Esophagus muscularis mucosa (tissue), 4 donors: ENCODE measurements around the gene GLG1. TPM values are rescaled to one million over a fixed set of nuclear protein-coding genes. Genes with fewer than 3 reads are reported as not detected.
"Not testable (repeated sequence)": the region's sequence is repeated elsewhere in the genome, so short reads cannot be mapped to it uniquely, and the experiment has no call there.

Source experiments
- DNase-seq: peaks from one replicate; pipeline ENCODE4 v3.0.0-alpha.2; 2017; ENCODE audit errors: extremely low spot score
- H3K27ac ChIP-seq, 4 donors: fragments of 200-600 bp; sonication (generic); replicated peaks in 1 of 4; 1 replicate in 3 of 4; 2 replicates in 1 of 4; pipeline ENCODE4 v1.5.1; 2016 to 2019; ENCODE audit warnings: mild to moderate bottlenecking in 1 of 4
- H3K27me3 ChIP-seq, 4 donors: fragments of 200-600 bp; sonication (generic); one replicate each; pipeline versions ENCODE4 v1.5.1 to v1.6.0; 2016 to 2019
- H3K36me3 ChIP-seq, 4 donors: fragments of 200-600 bp; sonication (generic); one replicate each; pipeline ENCODE4 v1.5.1; 2016 to 2019
- H3K4me1 ChIP-seq, 4 donors: fragments of 200-600 bp; sonication (generic); one replicate each; pipeline ENCODE4 v1.5.1; 2016 to 2019
- H3K4me3 ChIP-seq, 4 donors: fragments of 200-600 bp; sonication (generic); 1 replicate in 2 of 4; 2 replicates in 2 of 4; pipeline ENCODE4 v1.5.1; 2016 to 2019; ENCODE audit warnings: mild to moderate bottlenecking in 4 of 4, moderate library complexity in 1 of 4
- H3K9me3 ChIP-seq, 4 donors: fragments of 200-600 bp; sonication (generic); 1 replicate in 3 of 4; 2 replicates in 1 of 4; pipeline ENCODE4 v1.5.1; 2016 to 2019
- CTCF ChIP-seq, 3 experiments: fragments of 200-600 bp in 2 of 3; fragments of 450-650 bp in 1 of 3; sonication (generic) in 2 of 3; IDR thresholded peaks; one replicate each; pipeline ENCODE4 v1.5.1; 2017 to 2019; ENCODE audit warnings: antibody characterized with exemption in 3 of 3, mild to moderate bottlenecking in 2 of 3, moderate library complexity in 1 of 3
- EP300 ChIP-seq: sonication (generic); formaldehyde crosslinking; IDR thresholded peaks from one replicate; pipeline ENCODE4 v1.6.1; 2017; ENCODE audit warnings: antibody characterized with exemption
- POLR2A ChIP-seq: fragments of 450-650 bp; IDR thresholded peaks from one replicate; pipeline ENCODE4 v1.6.1; 2017; ENCODE audit warnings: antibody characterized with exemption, moderate library complexity, mild to moderate bottlenecking, low read depth
- POLR2AphosphoS5 ChIP-seq, 2 donors: sonication (generic); formaldehyde crosslinking; IDR thresholded peaks; one replicate each; pipeline ENCODE4 v1.6.1; 2017; ENCODE audit warnings: antibody characterized with exemption in 2 of 2
- WGBS: methylation state at CpG from one replicate; pipeline ENCODE4 v1.1.5; 2018; 5-methylcytosine and 5-hydroxymethylcytosine counted together
- intact Hi-C: fragments of 100-400 bp; cut with DNase I; formaldehyde crosslinking; loops from one replicate; pipeline ENCODE4 v1.15.1; 2023
- total RNA-seq, 4 donors: library from RNA; depleted of rRNA; stranded (reverse); fragments of >200 nt; gene quantifications; one replicate each; pipeline versions ENCODE4 v1.1.0 to v1.2.1, GENCODE V29; 2016

GLG1 gene
- total RNA-seq, 4 donors from 2014 or later: 92.8 to 128 (median 121) TPM

DNA sequence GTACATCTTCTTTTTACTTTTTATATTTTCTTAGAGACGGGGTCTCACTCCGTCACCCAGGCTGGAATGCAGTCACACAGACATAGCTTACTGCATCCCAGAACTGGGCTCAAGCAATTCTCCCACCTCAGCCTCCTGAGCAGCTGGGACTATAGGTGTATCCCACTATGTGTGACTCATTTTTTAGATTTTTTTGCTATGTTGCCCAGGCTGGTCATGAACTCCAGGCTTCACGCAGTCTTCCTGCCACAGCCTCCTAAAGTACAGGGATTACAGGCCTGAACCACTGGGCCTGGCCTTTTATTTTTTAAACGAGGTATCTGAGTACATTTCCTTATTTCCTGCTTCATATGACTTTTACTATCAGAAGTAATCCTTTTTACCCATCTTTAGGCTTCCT, 48.0 kb downstream of the GLG1 start:
- Histone ChIP-seq H3K4me1 (peaks cover 7 to 28% (median 18%) of the 10 kb centered on the region in 4 donors), H3K36me3 (peaks cover 0 to 3% (median 0%) of the 10 kb centered on the region in 4 donors), H3K4me3 (no peak overlapping the region), H3K27ac (no peak overlapping the region), H3K9me3 (no peaks in the 10 kb centered on the region), H3K27me3 (no peaks in the 10 kb centered on the region)
- intact Hi-C loops: no loop called here
- whole genome bisulfite sequencing: 66% methylated on average over 4 of the region's 4 CpGs
- TF ChIP-seq CTCF (IDR thresholded peaks at IDR 0.05): no peak
- TF ChIP-seq EP300: no peak
- TF ChIP-seq POLR2A: no peak
- no peak for TF ChIP-seq POLR2AphosphoS5 (IDR thresholded peaks at IDR 0.05)
- no peak for DNase-seq

- 89% methylated on average over 1 of the region's 1 CpG for WGBS
- H3K27ac ChIP-seq: no peak overlapping the region
- no peaks in the 10 kb centered on the region for H3K9me3 ChIP-seq
- TF ChIP-seq POLR2A (no peak), POLR2AphosphoS5 (IDR thresholded peaks at IDR 0.05) (no peak), EP300 (no peak), CTCF (IDR thresholded peaks at IDR 0.05) (no peak)
- H3K36me3 ChIP-seq: peaks cover 0 to 3% (median 0%) of the 10 kb centered on the region in 4 donors
- H3K4me1 ChIP-seq: peaks cover 5 to 20% (median 10%) of the 10 kb centered on the region in 4 donors
- H3K27me3 ChIP-seq: no peaks in the 10 kb centered on the region
- no peak for DNase-seq
- no peak overlapping the region for H3K4me3 ChIP-seq
- intact Hi-C loops: no loop called here
These were observed 49.6 kb downstream of the GLG1 start for GRCh38 chr16:74557275-74557674.

DNA sequence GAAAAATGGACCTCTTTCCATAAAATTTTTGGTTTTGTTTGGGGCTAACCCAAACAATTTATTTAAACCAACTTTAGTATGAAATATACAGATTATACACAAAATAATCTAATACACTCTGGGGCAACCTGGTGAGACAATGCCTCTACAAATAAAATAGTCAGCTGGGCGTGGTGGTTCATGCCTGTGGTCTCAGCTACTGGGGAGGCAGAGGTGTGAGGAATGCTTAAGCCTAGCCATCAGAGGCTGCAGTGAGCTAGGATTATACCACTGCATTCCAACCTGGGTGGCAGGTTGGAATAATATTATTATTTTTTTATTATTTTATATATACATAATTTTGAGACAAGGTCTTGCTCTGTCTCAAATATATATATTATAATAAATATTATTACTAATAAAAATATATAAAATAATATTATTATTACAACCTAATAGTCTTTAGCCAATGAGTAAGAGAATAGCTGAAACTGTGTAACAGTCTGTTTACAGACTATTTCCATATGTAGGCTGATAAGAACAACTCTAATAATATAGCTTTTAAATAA, 50.5 kb downstream of the GLG1 start:
- H3K4me1 ChIP-seq: peaks cover 5 to 17% (median 6%) of the 10 kb centered on the region in 4 donors
- 100% methylated on average over 1 of the region's 1 CpG for WGBS
- H3K36me3 ChIP-seq: peaks cover 0 to 3% (median 0%) of the 10 kb centered on the region in 4 donors
- H3K9me3 ChIP-seq: no peaks in the 10 kb centered on the region
- TF ChIP-seq EP300 (no peak), POLR2A (no peak), POLR2AphosphoS5 (IDR thresholded peaks at IDR 0.05) (no peak), CTCF (IDR thresholded peaks at IDR 0.05) (no peak)
- H3K4me3 ChIP-seq: no peak overlapping the region
- H3K27ac ChIP-seq: no peak overlapping the region
- intact Hi-C loops: no loop called here
- H3K27me3 ChIP-seq: no peaks in the 10 kb centered on the region
- DNase-seq: no peak

DNA sequence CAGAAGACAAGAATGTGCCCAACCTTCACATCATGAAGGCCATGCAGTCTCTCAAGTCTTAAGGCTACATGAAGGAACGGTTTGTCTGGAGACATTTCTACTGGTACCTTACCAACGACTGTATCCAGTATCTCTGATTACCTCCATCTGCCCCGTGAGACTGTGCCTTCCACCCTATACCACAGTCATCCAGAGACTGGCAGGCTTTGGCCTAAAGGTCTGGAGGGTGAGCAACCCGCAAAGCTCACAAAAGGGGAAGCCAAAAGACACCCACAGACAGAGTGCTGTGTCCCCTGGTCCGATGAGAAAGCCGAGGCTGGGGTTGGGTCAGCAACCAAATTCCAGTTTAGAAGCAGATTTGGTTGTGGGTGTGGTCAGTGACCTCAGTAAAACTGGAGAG, 54.6 kb downstream of the GLG1 start:
- DNase-seq: not testable (repeated sequence)

DNA sequence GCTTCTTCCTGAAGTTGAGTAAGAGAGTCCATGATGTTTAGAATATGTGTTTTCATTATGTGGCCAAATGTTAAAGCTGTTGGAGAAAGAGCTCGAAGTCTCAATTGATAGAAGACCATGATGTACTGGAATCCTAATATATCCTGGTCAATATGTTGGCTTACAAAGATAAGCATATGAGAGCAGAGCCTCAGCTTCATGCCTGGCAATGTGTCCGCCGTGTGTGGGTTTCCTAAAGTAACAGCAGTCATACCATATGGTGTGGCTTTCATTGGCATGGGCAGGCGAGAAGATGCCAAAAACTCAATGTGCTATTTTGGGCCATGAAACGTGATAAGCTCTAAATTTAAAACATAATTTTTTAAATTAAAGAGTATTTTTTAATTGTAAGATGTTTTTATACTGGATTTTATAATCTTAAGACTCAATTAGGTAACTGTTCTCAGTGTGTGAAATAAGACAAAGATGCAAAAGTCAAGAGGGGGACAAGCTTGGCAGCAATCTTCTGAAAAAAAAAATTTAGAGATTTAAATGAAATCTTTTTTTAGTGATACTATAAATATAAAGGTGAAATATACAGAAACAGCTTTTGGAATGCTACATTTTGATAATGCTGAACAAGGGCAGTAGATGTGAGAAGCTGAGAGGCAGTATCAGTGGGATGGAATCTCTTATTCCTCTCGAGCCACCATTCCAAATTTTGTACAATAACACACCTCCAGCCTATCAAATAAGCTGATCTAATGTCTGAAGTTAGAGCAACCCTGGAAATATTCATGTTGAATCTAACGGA, 56.5 kb downstream of the GLG1 start:
- H3K4me1 ChIP-seq, H3K36me3 ChIP-seq, DNase-seq, H3K4me3 ChIP-seq, H3K9me3 ChIP-seq, intact Hi-C loops, H3K27ac ChIP-seq, H3K27me3 ChIP-seq: not testable (repeated sequence)
- 75% methylated on average over 5 of the region's 7 CpGs for WGBS

More for the DNA sequence above, 54.6 kb downstream of the GLG1 start:
- WGBS: 89% methylated on average over 3 of the region's 6 CpGs
- H3K9me3 ChIP-seq, H3K36me3 ChIP-seq, intact Hi-C loops, H3K27me3 ChIP-seq, H3K4me1 ChIP-seq, H3K27ac ChIP-seq, H3K4me3 ChIP-seq: not testable (repeated sequence)

- 92% methylated on average over 4 of the region's 4 CpGs for WGBS
- intact Hi-C loops, H3K9me3 ChIP-seq, H3K27me3 ChIP-seq, H3K27ac ChIP-seq, DNase-seq, H3K4me3 ChIP-seq, H3K36me3 ChIP-seq, H3K4me1 ChIP-seq: not testable (repeated sequence)
These were observed 60.8 kb downstream of the GLG1 start for GRCh38 chr16:74546112-74546511.

DNA sequence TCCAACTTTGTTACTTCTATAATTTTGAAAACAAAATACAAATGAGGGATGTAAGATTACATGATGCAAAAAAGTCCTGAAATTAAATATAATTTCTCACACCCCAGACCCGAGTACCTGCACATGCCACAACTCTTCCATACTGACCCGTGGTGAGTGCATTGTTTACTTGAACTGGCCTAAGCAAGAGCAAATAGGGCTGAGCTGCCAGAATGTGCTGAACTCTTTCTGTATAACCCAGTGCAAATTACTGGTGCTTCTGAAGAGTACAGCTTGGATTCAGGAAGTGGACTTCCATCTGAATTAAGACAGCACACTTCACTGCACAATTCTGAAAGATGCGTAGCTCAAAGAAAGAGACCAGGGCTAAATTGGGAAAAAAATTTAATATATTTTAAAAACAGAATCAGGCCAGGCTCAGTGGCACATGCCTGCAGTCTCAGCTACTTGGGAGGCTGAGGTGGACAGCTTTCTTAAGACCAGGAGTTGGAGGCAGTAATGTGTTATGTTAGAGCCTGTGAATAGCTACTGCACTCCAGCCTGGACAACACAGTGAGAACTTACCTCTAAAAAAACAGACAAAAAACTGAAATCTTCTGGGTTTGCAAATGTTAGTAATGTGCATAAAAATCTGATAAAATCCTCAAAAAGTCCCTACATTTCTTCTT, 63.9 kb downstream of the GLG1 start:
- H3K9me3 ChIP-seq: not testable (repeated sequence)
- WGBS: 88% methylated on average over 1 of the region's 3 CpGs

GRCh38 chr16:74540663-74541062, 66.3 kb downstream of the GLG1 start:
- DNase-seq, H3K4me1 ChIP-seq, H3K9me3 ChIP-seq, intact Hi-C loops, H3K4me3 ChIP-seq, H3K36me3 ChIP-seq, H3K27me3 ChIP-seq, H3K27ac ChIP-seq: not testable (repeated sequence)
- 52% methylated on average over 5 of the region's 6 CpGs for WGBS

More for the DNA sequence above, 63.9 kb downstream of the GLG1 start:
- H3K4me3 ChIP-seq, H3K36me3 ChIP-seq, DNase-seq, H3K27me3 ChIP-seq, H3K4me1 ChIP-seq, intact Hi-C loops, H3K27ac ChIP-seq: not testable (repeated sequence)

DNA sequence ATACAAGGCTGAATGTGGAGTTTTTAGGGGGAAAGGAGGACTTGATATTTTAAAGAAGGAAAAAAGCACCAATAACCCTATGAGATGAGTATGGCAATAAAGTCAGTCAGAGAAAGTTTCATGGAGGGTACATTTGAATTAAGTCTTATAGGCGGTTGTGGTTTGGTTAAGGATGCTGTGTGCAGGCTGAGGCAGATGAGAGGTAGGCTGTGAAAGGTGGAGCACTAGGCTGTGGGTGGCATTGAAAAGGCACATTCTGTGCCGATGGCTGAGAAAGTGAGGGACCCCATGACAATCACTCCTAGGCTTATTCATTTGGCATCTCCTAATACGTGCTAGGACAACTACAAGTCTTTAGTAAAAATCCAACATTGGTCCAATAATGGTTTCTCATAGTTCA, 68.1 kb downstream of the GLG1 start:
- H3K4me3 ChIP-seq, H3K36me3 ChIP-seq, H3K27ac ChIP-seq, H3K9me3 ChIP-seq, H3K27me3 ChIP-seq, DNase-seq, intact Hi-C loops, H3K4me1 ChIP-seq: not testable (repeated sequence)
- no CpG with 5 or more reads among the region's 3 CpGs for WGBS
